Endodermal cell (in vitro differentiated cells): ENCODE measurements around the gene KMT5B. TPM values are rescaled to one million over a fixed set of nuclear protein-coding genes. Genes with fewer than 3 reads are reported as not detected.
A peak's percentile ranks its signal among the peaks of the same experiment; 100 is the strongest.

ENCODE experiments used
- DNase-seq: peaks from one replicate; pipeline ENCODE4 v3.0.0-alpha.2; 2017
- H3K27ac ChIP-seq: 2 replicates; pipeline ENCODE4 v1.5.1; 2013; ENCODE audit warnings: mild to moderate bottlenecking, low read depth, low read length, moderate library complexity
- H3K27me3 ChIP-seq: 2 replicates; pipeline ENCODE4 v1.6.1; 2013; ENCODE audit warnings: mild to moderate bottlenecking, low read length, moderate library complexity; ENCODE audit not compliant: insufficient read depth, control insufficient read depth, poor library complexity, severe bottlenecking
- H3K36me3 ChIP-seq: 2 replicates; pipeline ENCODE4 v1.7.0; 2013; ENCODE audit warnings: mild to moderate bottlenecking, low read length, moderate library complexity; ENCODE audit not compliant: control insufficient read depth, insufficient read depth
- H3K4me1 ChIP-seq: one replicate; pipeline ENCODE4 v1.7.0; 2013; ENCODE audit warnings: low read length; ENCODE audit not compliant: control insufficient read depth, insufficient read depth
- H3K4me3 ChIP-seq: 2 replicates; pipeline ENCODE4 v1.5.1; 2013; ENCODE audit warnings: mild to moderate bottlenecking, low read length, moderate library complexity
- H3K9ac ChIP-seq: 2 replicates; pipeline ENCODE4 v1.6.1; 2013; ENCODE audit warnings: mild to moderate bottlenecking, low read length, moderate library complexity; ENCODE audit not compliant: poor library complexity, severe bottlenecking; ENCODE audit errors: extremely low read depth
- H3K9me3 ChIP-seq: 2 replicates; pipeline ENCODE4 v1.6.1; 2013; ENCODE audit warnings: mild to moderate bottlenecking, low read length, moderate library complexity; ENCODE audit not compliant: control insufficient read depth
- H3K27ac Mint-ChIP-seq: 2 replicates; pipeline ENCODE4 v1.8.0; 2020; ENCODE audit warnings: mixed read lengths
- H3K27me3 Mint-ChIP-seq: 2 replicates; pipeline ENCODE4 v1.8.0; 2021; ENCODE audit warnings: mild to moderate bottlenecking, mixed read lengths; ENCODE audit not compliant: insufficient read depth
- H3K36me3 Mint-ChIP-seq: 2 replicates; pipeline ENCODE4 v1.8.0; 2020; ENCODE audit warnings: low read depth, mixed read lengths
- H3K4me1 Mint-ChIP-seq: 2 replicates; pipeline ENCODE4 v1.8.0; 2020; ENCODE audit warnings: mixed read lengths
- H3K4me3 Mint-ChIP-seq: 2 replicates; pipeline ENCODE4 v1.8.0; 2020; ENCODE audit warnings: mild to moderate bottlenecking, moderate library complexity, mixed read lengths
- H3K9me3 Mint-ChIP-seq: 2 replicates; pipeline ENCODE4 v1.8.0; 2020; ENCODE audit warnings: mild to moderate bottlenecking, mixed read lengths
- CTCF ChIP-seq: fragments of 200-600 bp; sonication (generic); conservative IDR thresholded peaks from 2 replicates; pipeline ENCODE4 v1.5.0; 2021; ENCODE audit warnings: antibody characterized with exemption, mild to moderate bottlenecking
- WGBS, 2 experiments: methylation state at CpG; one replicate each; pipeline versions ENCODE4 v1.1.5 to v1.1.7; 2013; ENCODE audit warnings: missing lambda C conversion rate in 2 of 2, mixed read lengths in 1 of 2; ENCODE audit not compliant: insufficient coverage in 1 of 2, insufficient read length in 1 of 2; 5-methylcytosine and 5-hydroxymethylcytosine counted together
- total RNA-seq, 2 donors: library from RNA; stranded (reverse); fragmentation: NEBNext Ultra II Directional in 1 of 2; extraction: Animal tissue kit (Norgen Biotek cat#: 25700) in 1 of 2; gene quantifications; 2 replicates in 1 of 2; 3 replicates in 1 of 2; pipeline ENCODE4 v1.2.1, GENCODE V29; 2021

Gene KMT5B
- total RNA-seq, 2 donors from 2014 or later: 53.3 to 62.3 TPM

DNA sequence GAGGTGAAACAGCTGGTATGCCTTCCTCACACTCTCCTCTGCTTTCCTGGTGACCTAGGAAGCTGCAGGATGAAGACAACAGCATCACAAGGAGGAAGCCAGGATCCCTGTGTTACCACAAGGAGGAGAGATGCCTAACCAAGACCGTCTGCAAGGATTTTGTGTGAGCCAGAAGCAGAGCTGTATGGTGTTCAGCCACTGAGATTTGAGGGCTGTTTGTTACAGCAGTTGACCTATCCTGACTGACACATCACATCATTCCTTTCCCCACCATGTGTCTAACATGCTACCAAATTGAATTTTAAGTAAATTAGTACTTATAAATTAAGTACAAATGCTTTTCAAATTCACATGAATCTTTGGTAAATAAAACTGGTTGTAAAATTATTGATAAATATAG is 83.0 kb downstream of the KMT5B start:
- Mint-ChIP-seq H3K9me3 (peaks cover 61% of the 10 kb centered on the region), H3K27ac (no peak overlapping the region), H3K36me3 (peaks cover 8% of the 10 kb centered on the region), H3K27me3 (no peaks in the 10 kb centered on the region), H3K4me3 (no peak overlapping the region), H3K4me1 (peaks cover 24% of the 10 kb centered on the region)
- Histone ChIP-seq H3K4me1 (peaks cover 2% of the 10 kb centered on the region), H3K36me3 (no peaks in the 10 kb centered on the region), H3K27ac (no peak overlapping the region), H3K9me3 (peaks cover 57% of the 10 kb centered on the region), H3K9ac (no peak overlapping the region), H3K4me3 (no peak overlapping the region), H3K27me3 (no peaks in the 10 kb centered on the region)
- DNase-seq: no peak
- TF ChIP-seq CTCF: no peak
- 90% methylated on average over 1 of the region's 1 CpG; no CpG with 5 or more reads in 1 of the 2 experiments for WGBS, 2 experiments

- peaks cover 45% of the 10 kb centered on the region for H3K9me3 ChIP-seq
- H3K9me3 Mint-ChIP-seq: peaks cover 48% of the 10 kb centered on the region
- H3K9ac ChIP-seq: no peak overlapping the region
- H3K36me3 ChIP-seq: no peaks in the 10 kb centered on the region
- no peaks in the 10 kb centered on the region for H3K27me3 ChIP-seq
- no peaks in the 10 kb centered on the region for H3K27me3 Mint-ChIP-seq
- H3K36me3 Mint-ChIP-seq: peaks cover 4% of the 10 kb centered on the region
- TF ChIP-seq CTCF: no peak
- peak overlapping the region; percentile 62 for H3K4me3 ChIP-seq
- peak overlapping the region; percentile 42 for H3K4me3 Mint-ChIP-seq
- H3K27ac ChIP-seq: no peak overlapping the region
- peaks cover 5% of the 10 kb centered on the region for H3K4me1 ChIP-seq
- peaks cover 36% of the 10 kb centered on the region for H3K4me1 Mint-ChIP-seq
- peak overlapping the region; percentile 89 for H3K27ac Mint-ChIP-seq
- WGBS, 2 experiments: 54 to 69% methylated on average over 5 to 11 of the region's 15 CpGs
- peak; percentile 87 for DNase-seq
These were observed 84.3 kb downstream of the KMT5B start for GRCh38 chr11:68128682-68129327.

DNA sequence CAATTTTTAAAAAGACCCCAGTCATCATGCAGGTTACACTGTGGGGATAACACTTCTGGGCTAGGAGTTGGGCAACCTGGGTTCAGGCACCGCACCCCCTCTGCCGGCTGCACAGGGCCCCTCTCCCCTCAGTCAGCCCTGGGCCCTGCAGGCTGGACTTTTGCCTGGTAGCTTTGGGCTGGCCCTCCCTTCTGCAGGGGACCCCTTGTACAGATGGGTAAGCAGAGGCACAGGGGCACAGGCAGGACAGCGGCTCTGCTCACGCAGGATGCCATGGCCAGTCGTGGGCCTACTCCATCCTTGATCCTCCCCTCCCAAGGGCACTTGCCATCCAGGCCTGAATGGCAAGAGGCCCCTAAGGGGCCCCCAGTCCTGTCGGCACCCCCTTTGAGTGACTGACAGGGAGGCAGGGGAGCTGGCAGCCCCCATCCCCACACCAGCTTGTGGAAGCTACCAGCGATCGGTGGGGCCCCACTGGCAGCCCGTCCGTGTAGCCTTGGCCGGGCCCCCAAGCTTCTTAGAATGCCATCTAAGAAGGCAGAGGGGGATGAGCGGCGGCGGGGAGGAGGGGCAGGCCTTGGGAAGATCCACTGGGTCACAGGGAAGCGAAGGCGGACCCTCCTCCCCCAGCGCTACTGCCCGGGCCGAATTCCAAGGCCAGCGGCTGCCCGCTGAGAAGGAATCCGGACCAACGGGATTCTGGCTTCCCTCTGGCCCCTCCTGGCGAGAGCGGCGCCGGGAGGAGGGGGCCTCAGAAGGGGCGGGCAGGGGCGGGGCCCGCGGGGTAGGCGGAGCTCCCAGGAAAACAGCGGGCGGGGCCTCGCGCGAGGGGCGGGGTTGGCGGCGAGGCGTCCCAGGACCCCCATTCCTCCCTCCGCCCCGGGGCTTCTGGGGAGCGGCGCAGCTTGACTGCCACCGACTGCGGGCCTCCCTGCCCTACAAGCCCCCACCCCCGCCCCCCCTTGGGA is 85.1 kb downstream of the KMT5B start:
- Mint-ChIP-seq H3K27me3 (no peaks in the 10 kb centered on the region), H3K4me1 (peaks cover 37% of the 10 kb centered on the region), H3K27ac (peak overlapping the region; percentile 90), H3K9me3 (peaks cover 42% of the 10 kb centered on the region), H3K4me3 (peak overlapping the region; percentile 42), H3K36me3 (peaks cover 2% of the 10 kb centered on the region)
- peaks cover 5% of the 10 kb centered on the region for H3K4me1 ChIP-seq
- 16 to 24% methylated on average over 11 to 45 of the region's 48 CpGs for WGBS, 2 experiments
- H3K4me3 ChIP-seq: peak overlapping the region; percentile 62
- H3K9ac ChIP-seq: no peak overlapping the region
- H3K27me3 ChIP-seq: no peaks in the 10 kb centered on the region
- H3K9me3 ChIP-seq: peaks cover 39% of the 10 kb centered on the region
- TF ChIP-seq CTCF: no peak
- no peaks in the 10 kb centered on the region for H3K36me3 ChIP-seq
- peak overlapping the region; percentile 64 for H3K27ac ChIP-seq
- DNase-seq: peak; percentile 99
